ENCODE data around the gene MR1. TPM values are rescaled to one million over a fixed set of nuclear protein-coding genes. Genes with fewer than 3 reads are reported as not detected.

The MR1 gene
- total RNA-seq, 4 donors from 2014 or later = 11.9 to 39.3 (median 15.2) TPM

DNA sequence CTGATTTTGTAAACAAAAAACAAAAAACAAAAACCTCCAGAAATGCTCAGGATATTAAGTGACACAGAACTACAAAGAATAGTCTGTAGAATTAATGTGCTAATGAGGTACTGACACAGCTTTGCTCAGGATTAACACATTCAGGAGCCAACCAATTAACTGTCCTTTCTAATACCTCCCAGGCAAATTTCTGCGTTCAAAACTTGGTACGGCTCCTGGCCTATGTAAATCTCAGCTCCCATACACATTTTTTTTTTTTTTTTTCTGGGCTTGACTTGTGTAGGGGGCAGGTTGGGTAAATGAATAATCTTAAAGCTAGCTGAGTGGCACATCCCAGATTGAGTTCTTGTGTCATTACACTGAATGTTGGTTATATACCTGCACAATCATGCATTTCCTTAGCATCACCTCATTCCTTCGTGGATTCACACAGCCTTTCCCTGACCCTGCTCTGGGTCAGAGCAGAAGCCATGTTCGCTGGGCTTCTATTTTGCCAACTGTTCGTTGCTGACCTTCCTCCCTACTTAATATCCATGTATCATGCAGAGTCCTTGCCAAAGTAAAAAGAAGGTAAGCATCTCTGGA lies 42.1 kb downstream of the MR1 start:
- TF ChIP-seq, protein P1, sequence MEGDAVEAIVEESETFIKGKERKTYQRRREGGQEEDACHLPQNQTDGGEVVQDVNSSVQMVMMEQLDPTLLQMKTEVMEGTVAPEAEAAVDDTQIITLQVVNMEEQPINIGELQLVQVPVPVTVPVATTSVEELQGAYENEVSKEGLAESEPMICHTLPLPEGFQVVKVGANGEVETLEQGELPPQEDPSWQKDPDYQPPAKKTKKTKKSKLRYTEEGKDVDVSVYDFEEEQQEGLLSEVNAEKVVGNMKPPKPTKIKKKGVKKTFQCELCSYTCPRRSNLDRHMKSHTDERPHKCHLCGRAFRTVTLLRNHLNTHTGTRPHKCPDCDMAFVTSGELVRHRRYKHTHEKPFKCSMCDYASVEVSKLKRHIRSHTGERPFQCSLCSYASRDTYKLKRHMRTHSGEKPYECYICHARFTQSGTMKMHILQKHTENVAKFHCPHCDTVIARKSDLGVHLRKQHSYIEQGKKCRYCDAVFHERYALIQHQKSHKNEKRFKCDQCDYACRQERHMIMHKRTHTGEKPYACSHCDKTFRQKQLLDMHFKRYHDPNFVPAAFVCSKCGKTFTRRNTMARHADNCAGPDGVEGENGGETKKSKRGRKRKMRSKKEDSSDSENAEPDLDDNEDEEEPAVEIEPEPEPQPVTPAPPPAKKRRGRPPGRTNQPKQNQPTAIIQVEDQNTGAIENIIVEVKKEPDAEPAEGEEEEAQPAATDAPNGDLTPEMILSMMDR (IDR thresholded peaks at IDR 0.05; ENCODE audit: low read depth) = no peak

DNA sequence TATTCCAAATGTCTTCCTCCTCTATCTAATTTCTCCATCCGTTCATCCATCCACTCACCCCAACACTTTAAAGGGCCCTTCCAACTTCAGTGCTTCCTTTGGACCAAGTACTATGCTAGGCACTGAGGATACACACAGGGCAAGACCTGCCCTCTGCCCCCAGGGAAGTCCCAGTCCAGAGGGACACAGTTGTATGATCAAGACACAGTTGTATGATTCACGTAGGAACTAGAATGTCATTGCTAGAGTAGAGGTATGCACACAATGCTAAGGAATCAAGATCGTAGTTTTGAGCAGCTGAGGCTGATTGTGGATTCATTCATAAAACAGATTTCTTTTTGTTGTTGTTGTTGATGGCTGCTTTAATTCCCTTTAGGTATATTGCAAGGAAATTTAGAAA lies 43.1 kb downstream of the MR1 start:
- TF ChIP-seq, protein P1 (IDR thresholded peaks at IDR 0.05; ENCODE audit: low read depth) = no peak

DNA sequence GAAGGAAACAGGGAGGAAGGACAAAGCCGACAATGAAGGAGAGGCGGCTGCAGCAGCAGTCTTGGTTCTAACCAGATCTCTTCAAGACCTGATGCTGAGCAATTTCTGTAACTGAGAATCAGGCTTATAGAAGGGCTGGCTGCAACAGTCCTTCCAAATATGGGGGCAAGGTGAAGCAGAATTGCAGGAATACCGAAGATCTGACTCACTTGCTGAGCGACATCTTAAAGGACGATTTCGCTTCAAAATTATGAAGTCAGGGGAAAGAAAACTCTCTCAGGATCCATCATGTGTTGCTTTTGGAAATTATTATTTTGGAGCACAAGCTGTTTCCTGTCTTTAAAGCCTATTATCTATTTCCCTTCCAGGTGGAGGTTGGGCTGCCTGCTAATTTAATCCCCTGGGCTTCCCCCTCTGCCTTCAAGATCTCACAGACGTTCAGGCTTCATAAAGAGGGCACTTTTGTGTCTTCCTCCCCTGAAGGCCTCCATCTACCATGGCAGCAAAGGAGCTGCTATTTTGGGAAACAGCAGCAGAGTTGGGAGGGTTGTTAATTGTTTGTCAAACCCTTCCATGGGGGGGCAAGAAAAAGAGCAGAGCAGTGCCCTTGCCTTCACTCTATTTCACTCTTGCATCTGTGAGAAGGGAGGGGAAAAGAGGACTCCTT lies 43.9 kb downstream of the MR1 start:
- TF ChIP-seq, protein P1 (IDR thresholded peaks at IDR 0.05; ENCODE audit: low read depth) = no peak

DNA sequence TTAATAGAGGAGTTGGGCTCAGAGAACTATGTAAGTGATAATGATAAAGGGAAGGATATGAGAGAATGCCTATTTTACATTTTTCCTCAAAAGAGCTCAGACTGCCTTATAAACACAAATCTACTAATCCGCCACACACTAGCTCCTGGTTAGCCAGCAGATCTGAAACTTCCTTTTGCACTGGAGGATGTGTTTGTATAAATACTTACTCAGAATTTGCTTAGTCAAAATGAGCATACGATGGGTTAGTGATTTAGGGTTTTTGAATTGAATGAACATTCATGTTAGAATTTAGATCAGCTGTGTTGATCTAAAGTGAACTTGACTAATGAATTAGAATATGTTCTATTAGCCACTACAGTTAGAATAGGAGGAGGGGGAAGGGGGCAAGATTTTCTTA lies 45.6 kb downstream of the MR1 start:
- TF ChIP-seq, protein P1 (IDR thresholded peaks at IDR 0.05; ENCODE audit: low read depth) = no peak

- TF ChIP-seq, protein P1 (IDR thresholded peaks at IDR 0.05; ENCODE audit: low read depth) = no peak
Measured at GRCh38 chr1:181079920-181080319, 46.1 kb downstream of the MR1 start.

DNA sequence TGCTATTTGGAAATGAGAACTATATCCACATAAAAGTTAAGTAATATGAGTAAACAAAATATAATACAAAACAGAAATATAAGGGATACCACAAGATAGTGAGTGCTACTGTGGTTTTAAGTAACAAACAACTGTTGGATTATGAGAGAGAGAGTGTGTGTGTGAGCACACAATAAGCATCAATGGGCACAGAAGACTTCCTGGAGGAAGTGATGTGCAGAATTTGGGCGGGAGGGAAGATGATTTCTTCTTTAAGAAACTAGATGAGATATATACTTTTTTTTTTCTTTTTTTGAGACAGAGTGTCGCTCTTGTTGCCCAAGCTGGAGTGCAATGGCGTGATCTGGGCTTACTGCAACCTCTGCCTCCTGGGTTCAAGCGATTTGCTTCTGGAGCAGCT lies 46.8 kb downstream of the MR1 start:
- TF ChIP-seq, protein P1 (IDR thresholded peaks at IDR 0.05; ENCODE audit: low read depth) = no peak

DNA sequence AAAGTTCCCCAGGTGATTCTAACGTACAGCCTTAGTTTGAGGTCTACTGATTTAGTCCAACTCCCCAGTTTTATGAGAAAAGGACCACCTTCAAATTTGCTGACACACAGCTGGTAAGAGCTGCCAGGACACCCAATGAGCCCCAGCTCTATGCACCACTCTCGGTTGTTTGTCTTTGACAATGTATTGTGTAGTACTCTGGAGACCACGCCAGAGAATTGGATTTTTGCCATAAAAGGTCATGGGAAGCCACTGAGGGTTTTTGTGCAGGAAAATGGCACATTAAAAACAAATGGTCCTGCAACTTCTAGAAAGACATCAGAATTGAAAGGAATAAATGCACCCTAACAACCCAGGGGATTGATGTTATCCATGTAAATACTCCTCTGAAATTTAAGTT lies 47.6 kb downstream of the MR1 start:
- TF ChIP-seq, protein P1 (IDR thresholded peaks at IDR 0.05; ENCODE audit: low read depth) = no peak

Measured in subcutaneous adipose tissue (tissue), 4 donors.